Stimulated activated CD8-positive, alpha-beta memory T cell treated with anti-CD3 and anti-CD28 coated beads, Interleukin-4, amount 100 ng/mL, for 4 hours (primary cell): Measurements from ENCODE around the gene PRF1.
"Not testable (repeated sequence)": the region's sequence is repeated elsewhere in the genome, so short reads cannot be mapped to it uniquely, and the experiment has no call there.

Experiments
- DNase-seq, 2 donors: peaks; one replicate each; pipeline ENCODE4 v3.0.0-alpha.2; 2020; ENCODE audit warnings: low read depth in 2 of 2, low spot score in 1 of 2

Gene PRF1

GRCh38 chr10:70617798-70618568 is 15.4 kb upstream of the PRF1 start:
- DNase-seq: no peak

GRCh38 chr10:70616761-70617160 is 14.2 kb upstream of the PRF1 start:
- no peak for DNase-seq

GRCh38 chr10:70615784-70616522 is 13.4 kb upstream of the PRF1 start:
- no peak for DNase-seq

GRCh38 chr10:70615211-70615610 is 12.7 kb upstream of the PRF1 start:
- DNase-seq: no peak

- not testable (repeated sequence) for DNase-seq
Measured at GRCh38 chr10:70614364-70614763, 11.8 kb upstream of the PRF1 start.

DNA sequence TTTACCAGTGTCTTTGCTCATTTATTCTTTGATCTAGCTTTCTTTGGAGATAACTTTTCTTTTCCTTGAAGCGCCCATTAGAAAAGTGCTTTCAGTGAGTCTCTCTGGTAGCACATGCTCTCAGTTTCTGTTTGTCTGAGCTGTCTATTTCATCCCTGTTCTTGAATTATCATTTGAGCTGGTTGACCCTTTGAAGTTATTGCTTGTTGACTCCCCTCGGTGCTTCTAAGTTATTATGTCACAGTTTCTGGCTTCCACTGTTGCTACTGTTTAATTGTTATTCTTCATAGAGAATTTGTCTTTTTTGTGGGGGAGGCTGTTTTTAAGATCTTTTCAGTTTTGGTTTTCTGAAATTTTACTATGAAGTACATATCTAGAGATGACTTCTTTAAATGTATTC is 11.4 kb upstream of the PRF1 start:
- DNase-seq: no peak

GRCh38 chr10:70607936-70608335 is 5.4 kb upstream of the PRF1 start:
- no peak for DNase-seq

DNA sequence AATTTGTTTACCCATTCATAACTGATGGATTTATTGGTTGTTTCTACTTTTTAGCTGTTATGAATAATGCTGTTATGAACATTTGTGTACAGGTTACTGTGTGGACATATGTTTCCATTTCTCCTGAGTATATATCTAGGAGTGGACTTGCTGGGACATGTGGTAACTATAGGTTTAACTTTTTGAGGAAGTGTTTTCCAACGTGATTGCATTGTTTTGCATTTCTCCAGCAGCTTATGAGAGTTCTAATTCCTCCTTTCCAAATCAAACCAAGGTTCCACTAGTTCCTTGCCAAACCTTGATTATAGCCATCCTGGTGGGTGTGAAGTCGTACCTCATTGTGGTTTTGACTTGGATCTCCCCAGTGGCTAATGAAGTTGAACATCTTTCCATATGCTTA is 2.6 kb upstream of the PRF1 start:
- DNase-seq: no peak

- no peak for DNase-seq
Measured at GRCh38 chr10:70604106-70604505, 1.6 kb upstream of the PRF1 start.

DNA sequence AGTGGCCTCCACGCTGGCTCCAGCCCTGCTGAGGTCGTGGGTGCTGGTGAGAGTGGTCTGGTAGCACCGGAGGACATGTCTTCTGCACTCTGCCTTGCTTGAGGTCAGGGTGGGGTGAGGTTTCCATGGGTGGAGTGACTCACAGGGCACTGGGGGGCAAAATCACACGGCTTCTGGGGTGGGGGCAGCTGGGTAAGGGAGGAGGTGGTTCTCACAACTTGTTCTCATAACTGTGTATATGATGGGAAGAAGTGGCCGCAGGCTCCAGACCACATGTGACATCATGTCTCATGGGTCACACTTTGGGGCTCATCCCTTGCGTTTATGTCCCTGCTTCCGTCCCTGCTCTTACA is 884 bp upstream of the PRF1 start:
- DNase-seq: peak; percentile 38 to 57

- DNase-seq: no peak
Measured at GRCh38 chr10:70601746-70602145, 795 bp downstream of the PRF1 start.

DNA sequence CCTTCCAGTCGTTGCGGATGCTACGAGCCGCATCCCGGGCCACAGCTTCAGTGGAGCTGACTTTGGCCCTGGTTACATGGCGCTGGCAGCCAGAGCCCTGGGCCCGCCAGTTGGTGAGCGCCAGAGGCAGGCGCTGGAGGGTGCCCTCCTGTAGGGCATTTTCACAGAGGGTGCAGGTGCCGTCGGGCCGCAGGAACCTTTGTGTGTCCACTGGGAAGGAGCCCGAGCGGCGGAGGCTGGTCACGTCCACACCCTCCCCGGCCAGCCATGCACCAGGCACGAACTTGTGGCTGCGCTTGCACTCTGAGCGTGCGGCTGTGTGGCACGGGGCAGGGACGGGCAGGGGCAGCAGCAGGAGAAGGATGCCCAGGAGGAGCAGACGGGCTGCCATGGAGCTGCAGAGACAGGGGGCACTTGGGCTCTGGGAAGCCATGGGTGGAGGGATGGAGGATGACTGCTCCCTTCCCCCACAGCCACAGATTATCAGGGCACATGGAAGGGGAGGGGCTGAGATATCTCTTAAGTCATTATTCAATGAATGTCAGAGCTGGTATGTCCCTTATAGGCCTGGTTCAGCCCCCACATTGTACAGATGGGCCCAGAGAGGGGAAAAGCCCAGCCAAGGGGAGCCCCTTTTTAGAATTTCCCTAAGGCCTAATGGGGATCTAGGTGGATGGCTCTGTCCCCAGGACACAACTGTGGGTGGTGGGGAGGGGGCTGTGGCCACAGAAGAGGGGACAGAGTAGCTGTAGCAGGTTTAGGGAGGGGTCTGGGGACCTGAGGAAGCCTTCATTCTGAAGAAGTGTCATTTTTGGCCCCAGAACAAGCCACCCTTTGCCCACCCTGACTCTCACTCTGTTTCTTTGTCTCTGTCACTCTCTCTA is 1.8 kb downstream of the PRF1 start:
- DNase-seq: no peak

GRCh38 chr10:70599791-70600190 is 2.8 kb downstream of the PRF1 start:
- DNase-seq: no peak

DNA sequence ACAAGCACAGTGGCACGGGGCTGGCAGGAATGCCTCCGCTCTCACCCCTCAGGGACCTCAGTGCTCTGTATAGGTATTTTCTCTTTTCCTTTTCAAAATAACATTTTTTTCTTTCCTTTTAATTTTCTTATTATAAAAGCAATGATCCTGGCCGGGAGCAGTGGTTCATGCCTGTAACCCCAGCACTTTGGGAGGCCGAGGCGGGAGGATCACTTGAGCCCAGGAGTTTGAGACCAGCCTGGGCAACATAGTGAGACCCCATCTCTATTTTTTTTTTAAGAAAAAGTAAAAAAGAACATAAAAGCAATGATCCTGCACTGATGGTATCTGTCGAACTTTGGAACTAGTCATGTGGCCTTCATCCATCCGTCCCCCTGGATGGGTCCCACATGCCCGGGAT is 3.2 kb downstream of the PRF1 start:
- no peak for DNase-seq

- DNase-seq: no peak
Measured at GRCh38 chr10:70598857-70599295, 3.7 kb downstream of the PRF1 start.

DNA sequence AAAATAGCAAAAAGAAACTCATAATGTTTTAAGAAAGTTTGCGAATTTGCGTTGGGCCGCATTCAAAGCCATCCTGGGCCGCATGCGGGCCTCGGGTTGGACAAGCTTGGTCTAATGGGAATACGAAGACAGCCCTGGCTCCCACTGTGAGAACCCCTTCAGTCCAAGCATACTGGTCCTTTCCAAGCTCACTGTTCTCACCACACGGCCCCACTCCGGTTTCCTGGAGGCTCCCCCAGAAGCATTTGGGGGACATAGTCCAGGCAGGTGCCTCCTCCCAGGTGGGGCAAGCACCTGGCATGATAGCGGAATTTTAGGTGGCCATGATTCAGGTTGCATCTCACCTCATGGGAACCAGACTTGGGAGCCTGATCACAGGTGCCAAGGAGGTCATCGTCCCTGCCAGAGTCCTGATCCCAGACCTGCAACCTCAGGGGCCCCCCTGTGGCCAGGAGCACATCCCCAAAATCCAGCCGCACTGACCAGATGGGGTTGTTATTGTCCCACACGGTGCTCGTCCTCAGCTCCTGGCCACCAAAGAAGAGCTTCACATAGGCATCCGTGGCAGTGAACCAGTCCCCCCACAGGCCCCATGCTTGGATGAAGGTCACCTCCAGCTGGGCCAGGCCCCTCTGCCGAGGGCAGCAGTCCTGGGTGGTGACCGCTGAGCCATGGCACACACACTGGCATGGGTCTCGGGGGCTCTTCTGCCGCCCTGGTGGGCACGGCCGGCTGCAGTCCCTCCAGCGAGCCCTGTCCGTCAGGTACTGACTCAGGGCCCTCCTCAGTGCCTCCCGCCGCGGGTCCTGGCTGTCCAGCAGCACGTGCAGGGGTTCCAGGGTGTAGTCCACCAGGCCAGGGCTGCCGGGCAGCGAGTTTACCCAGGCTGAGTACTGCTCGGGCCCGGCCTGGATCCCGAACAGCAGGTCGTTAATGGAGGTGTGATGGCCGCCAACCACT is 4.4 kb downstream of the PRF1 start:
- no peak for DNase-seq

GRCh38 chr10:70596860-70597809 is 5.4 kb downstream of the PRF1 start:
- DNase-seq: no peak

DNA sequence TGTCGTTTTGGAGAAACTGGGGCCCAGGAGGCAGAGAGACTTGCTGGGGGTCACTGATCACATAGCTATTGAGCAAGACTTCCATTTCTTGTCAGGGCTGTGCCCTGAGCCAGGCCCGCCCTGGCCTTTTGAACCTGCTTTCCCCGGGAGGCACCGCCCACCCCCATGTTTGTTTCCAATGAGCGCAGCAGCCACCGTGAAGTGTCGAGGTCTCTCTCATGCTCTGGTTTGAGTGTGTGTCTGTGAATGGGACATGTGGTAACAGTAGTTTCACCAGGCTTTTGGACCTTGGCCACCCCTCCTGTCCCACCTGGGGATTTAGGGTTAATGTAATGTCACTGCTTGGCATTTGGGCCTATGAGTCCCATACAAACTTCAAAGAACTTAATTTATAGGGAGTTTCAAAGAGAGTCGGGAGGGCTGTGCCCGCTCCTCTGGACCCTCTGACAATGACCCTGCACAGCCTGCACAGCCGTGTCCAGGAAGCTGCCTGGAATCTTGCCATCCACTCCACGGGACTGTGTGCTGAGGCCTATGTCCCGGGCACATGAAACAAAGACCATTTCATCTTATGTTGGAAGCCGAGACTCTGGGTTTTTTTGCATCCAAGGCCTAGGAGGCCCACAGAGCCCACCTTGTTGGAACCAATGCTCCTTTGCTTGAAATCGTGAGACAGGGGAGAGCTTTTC is 6.3 kb downstream of the PRF1 start:
- no peak for DNase-seq

DNA sequence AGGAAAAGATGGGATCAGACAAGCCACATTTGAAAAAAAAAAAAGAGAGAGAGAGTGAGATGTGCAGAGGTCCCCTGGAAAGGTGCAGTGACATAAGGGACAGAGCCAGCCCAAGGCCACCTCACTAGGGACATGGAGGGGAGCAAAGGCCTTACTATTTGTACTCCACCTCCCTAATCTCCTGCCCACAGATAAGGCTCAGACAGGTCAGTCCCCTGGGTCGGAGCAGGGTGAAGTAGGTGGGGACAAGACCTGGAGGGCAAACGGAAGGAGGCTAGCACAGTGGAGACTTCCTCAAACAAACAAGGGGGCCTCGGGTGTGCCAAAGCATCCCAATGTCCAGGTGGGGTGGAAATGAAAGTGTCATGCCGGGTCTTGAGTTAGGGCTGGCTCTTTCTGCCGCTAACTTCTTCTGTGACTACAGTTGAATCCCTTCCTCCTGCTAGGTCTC is 7.0 kb downstream of the PRF1 start:
- no peak for DNase-seq
